GM23338 (cell line): ENCODE data around the gene MAVS.

ENCODE experiments used
- CREB1 ChIP-seq: fragments of 250-450 bp; sonication (Bioruptor Pico); IDR thresholded peaks from 2 replicates; pipeline ENCODE4 v1.5.0; 2020; ENCODE audit warnings: low read depth, mild to moderate bottlenecking, moderate library complexity
- EZH2phosphoT487 ChIP-seq: fragments of 200-600 bp; sonication (generic); IDR thresholded peaks from one replicate; pipeline ENCODE4 v1.8.1; 2018; ENCODE audit warnings: antibody characterized with exemption; ENCODE audit not compliant: unreplicated experiment
- POLR2AphosphoS5 ChIP-seq: IDR thresholded peaks from 2 replicates; pipeline ENCODE4 v1.6.1; 2016; ENCODE audit warnings: antibody characterized with exemption, low read depth
- REST ChIP-seq: IDR thresholded peaks from one replicate; pipeline ENCODE4 v1.6.1; 2018; ENCODE audit warnings: antibody characterized with exemption; ENCODE audit not compliant: unreplicated experiment
- TF ChIP-seq, protein P1 (sequence below), 2 experiments: fragments of 200-600 bp in 1 of 2; sonication (generic) in 1 of 2; conservative IDR thresholded peaks; 2 replicates each; pipeline versions ENCODE4 v1.5.1 to v1.6.1; 2016 to 2017; ENCODE audit warnings: antibody characterized with exemption in 2 of 2, low read depth in 2 of 2, mild to moderate bottlenecking in 2 of 2, moderate library complexity in 1 of 2

- TF ChIP-seq, protein P1, sequence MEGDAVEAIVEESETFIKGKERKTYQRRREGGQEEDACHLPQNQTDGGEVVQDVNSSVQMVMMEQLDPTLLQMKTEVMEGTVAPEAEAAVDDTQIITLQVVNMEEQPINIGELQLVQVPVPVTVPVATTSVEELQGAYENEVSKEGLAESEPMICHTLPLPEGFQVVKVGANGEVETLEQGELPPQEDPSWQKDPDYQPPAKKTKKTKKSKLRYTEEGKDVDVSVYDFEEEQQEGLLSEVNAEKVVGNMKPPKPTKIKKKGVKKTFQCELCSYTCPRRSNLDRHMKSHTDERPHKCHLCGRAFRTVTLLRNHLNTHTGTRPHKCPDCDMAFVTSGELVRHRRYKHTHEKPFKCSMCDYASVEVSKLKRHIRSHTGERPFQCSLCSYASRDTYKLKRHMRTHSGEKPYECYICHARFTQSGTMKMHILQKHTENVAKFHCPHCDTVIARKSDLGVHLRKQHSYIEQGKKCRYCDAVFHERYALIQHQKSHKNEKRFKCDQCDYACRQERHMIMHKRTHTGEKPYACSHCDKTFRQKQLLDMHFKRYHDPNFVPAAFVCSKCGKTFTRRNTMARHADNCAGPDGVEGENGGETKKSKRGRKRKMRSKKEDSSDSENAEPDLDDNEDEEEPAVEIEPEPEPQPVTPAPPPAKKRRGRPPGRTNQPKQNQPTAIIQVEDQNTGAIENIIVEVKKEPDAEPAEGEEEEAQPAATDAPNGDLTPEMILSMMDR (conservative IDR thresholded peaks at IDR 0.05; ENCODE audit: low read depth in 2 of 2), result no peak
- no peak for TF ChIP-seq POLR2AphosphoS5
- no peak for TF ChIP-seq EZH2phosphoT487
- TF ChIP-seq REST, result no peak
- no peak for TF ChIP-seq CREB1 (CRISPR knock-in tag)
Measured at GRCh38 chr20:3910853-3911252, 64.2 kb downstream of the MAVS start.
